Loucy (cell line): ENCODE results near the gene BMP8B.
"Not testable (repeated sequence)": the region's sequence is repeated elsewhere in the genome, so short reads cannot be mapped to it uniquely, and the experiment has no call there.

Experiments
- EZH2phosphoT487 ChIP-seq: fragments of 200-600 bp; IDR thresholded peaks from 2 replicates; pipeline ENCODE4 v1.6.1; 2018; ENCODE audit warnings: antibody characterized with exemption, mild to moderate bottlenecking, moderate library complexity, borderline replicate concordance
- TF ChIP-seq, protein P1 (sequence below): fragments of 200-600 bp; sonication (generic); conservative IDR thresholded peaks from 2 replicates; pipeline ENCODE4 v1.5.1; 2014; ENCODE audit warnings: mild to moderate bottlenecking, antibody characterized with exemption, low read length

DNA sequence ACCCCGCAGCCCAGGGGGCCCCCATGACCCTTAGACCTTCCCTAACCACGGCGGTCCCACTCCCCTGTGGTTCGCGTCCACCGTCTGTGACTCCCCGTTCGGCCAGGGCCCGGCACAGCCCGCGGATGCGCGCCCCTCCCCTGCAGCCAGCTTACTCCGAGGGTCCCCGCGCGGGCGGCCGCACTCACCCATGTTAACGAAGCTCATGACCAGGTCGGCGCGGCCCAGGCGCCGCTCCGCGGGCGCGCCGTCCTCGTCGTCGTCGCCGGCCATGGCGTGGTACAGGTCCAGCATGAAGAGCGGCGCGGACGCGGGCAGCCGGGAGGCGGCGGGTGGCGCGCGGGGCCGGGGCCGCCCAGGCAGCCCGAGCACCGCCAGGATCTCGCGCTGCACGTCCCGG, 701 bp downstream of the BMP8B start:
- TF ChIP-seq EZH2phosphoT487, result not testable (repeated sequence)
- TF ChIP-seq, protein P1, sequence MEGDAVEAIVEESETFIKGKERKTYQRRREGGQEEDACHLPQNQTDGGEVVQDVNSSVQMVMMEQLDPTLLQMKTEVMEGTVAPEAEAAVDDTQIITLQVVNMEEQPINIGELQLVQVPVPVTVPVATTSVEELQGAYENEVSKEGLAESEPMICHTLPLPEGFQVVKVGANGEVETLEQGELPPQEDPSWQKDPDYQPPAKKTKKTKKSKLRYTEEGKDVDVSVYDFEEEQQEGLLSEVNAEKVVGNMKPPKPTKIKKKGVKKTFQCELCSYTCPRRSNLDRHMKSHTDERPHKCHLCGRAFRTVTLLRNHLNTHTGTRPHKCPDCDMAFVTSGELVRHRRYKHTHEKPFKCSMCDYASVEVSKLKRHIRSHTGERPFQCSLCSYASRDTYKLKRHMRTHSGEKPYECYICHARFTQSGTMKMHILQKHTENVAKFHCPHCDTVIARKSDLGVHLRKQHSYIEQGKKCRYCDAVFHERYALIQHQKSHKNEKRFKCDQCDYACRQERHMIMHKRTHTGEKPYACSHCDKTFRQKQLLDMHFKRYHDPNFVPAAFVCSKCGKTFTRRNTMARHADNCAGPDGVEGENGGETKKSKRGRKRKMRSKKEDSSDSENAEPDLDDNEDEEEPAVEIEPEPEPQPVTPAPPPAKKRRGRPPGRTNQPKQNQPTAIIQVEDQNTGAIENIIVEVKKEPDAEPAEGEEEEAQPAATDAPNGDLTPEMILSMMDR, result not testable (repeated sequence)
